Ovary (tissue), 3 donors: ENCODE measurements around the gene TSPEAR.
"Not testable (repeated sequence)": the region's sequence is repeated elsewhere in the genome, so short reads cannot be mapped to it uniquely, and the experiment has no call there.

Experiments
- POLR2A ChIP-seq: fragments of 450-650 bp; IDR thresholded peaks from one replicate; pipeline ENCODE4 v1.6.1; 2017; ENCODE audit warnings: antibody characterized with exemption, mild to moderate bottlenecking, moderate library complexity
- TF ChIP-seq, protein P1 (sequence below), 3 donors: fragments of 450-650 bp in 2 of 3; fragments of 200-600 bp in 1 of 3; IDR thresholded peaks; one replicate each; pipeline versions ENCODE4 v1.5.1 to v1.8.0; 2016 to 2022; ENCODE audit warnings: antibody characterized with exemption in 3 of 3, mild to moderate bottlenecking in 1 of 3
- donor health status: DM: no; HTN: no; CAD: no.

DNA sequence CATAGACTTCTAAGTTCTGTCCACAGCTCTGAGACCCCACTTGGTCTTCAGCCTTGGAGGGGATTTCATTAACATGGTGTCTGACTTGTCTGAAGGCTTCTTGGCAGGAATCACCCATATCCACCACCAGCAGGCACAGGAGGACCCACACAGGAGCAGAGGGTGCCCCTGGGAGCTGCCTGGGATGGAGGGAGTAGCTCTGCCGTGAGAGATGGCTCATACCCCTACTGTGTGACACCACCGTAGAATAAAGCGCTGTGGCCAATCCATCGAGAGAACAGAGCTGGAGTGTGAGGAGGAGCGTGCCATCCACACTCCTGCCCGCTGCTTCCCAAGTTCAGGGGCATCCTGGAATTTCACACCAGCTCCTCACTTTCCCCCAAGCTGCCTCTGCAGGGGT, 26.3 kb downstream of the TSPEAR start:
- TF ChIP-seq POLR2A: not testable (repeated sequence)
- TF ChIP-seq, protein P1, sequence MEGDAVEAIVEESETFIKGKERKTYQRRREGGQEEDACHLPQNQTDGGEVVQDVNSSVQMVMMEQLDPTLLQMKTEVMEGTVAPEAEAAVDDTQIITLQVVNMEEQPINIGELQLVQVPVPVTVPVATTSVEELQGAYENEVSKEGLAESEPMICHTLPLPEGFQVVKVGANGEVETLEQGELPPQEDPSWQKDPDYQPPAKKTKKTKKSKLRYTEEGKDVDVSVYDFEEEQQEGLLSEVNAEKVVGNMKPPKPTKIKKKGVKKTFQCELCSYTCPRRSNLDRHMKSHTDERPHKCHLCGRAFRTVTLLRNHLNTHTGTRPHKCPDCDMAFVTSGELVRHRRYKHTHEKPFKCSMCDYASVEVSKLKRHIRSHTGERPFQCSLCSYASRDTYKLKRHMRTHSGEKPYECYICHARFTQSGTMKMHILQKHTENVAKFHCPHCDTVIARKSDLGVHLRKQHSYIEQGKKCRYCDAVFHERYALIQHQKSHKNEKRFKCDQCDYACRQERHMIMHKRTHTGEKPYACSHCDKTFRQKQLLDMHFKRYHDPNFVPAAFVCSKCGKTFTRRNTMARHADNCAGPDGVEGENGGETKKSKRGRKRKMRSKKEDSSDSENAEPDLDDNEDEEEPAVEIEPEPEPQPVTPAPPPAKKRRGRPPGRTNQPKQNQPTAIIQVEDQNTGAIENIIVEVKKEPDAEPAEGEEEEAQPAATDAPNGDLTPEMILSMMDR (IDR thresholded peaks at IDR 0.05): not testable (repeated sequence)
